T1000 (cell line): Measurements from ENCODE around the gene C19orf12.

Experiments used
- DNase-seq: peaks from one replicate; lab custom pipeline; 2025; ENCODE audit warnings: mixed read lengths; lab: John Stamatoyannopoulos, UW

C19orf12 gene

DNA sequence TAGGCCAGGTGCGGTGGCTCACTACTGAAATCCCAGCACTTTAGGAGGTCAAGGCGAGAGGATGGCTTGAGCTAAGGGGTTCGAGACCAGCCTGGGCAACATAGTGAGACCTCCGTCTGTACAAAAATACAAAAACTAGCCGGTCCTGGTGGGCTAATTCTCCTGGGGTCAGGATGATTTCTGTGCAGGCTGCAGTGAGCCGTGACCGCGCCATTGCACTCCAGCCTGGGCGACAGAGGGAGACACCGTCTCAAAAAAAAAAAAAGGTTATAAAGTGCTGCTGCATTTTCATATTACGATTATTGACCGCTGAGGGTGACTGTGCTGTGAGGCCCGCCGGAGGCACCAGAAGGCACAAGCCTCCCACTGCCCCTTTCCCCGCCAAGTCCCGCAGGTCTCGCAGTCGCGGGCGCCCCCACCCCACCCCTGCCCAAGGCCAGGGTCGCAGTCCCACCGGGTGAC lies 50.3 kb downstream of the C19orf12 start:
- DNase-seq, result no peak

DNA sequence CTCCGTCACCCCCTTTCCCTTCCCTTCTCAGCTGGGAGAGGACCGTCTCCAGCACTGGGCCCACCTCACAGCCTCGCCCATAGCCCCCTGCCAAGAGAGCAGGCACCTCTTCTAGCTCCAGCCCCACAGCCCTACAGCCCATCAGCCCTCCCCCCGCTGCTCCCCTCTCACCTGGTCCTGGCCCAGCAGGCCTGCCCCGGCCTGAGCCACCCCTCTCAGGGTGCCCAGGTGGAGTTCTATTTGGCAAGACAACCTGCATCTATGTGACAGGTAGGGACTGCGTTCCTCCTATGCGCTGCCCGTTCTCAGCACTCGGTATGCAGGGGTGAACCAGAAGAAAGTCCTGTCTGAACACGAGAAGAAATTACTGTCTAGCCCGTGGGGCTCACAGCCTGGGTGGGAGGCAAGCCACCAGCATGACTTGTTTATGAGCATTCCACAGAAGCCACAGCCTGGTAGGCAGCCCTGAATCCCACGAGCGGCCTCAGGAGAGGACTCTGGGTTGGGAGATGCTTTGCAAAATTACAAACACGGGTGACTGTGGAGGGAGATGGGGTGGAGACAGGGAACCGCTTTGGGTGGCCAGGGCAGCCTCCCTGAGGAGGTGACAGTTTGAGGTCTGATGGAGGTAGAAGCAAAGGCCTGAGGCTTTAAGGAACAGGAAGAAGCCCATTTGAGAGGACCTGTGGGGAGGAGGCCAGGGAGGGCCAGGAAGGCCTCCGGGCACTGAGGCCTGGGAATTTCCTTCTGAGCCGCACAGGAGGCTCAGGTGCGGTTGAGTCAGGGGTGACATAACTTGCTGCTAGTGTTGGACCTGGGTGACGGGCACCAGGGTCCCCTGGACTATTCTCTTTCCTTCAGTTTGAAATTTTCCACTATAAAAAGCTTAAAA lies 51.0 kb downstream of the C19orf12 start:
- no peak for DNase-seq

DNA sequence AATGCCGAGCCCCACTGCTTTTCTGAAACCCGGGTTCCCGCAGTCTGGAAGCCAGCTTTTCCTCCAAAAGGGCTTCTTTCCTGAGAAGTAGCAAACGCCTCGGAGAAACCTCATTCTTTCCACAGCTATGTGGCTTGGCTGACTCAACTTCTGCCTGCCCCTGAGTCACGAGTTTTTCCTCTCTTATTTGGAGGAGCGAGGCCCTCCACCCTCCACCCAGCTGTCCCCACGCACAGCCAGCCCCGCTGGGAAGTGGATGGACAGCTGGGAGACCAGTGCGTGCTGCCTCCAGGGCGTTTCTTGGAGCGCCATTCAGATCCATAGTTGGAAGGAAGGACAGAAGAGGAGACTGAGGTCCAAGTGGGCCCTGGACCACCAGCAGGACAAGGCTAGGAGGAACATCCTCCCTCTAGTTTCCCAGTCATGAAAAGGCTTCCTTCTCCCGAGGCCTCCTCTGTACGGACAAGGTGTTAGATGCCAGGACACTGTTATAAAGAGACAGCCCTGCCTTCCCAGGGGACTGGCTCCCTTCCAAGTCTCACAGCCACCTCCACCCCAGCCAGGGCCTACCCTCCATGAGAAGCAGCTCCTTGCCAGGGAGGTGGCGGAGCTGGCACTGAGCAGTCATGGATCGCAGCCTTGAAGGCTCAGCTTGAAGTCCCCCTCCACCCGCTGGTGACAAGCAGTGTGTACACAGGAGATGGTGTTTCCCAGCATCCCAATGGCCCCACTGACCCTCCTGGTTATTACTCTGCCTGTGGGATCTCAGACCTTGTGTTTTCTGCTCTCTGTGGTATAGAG lies 52.3 kb downstream of the C19orf12 start:
- DNase-seq, result peak; percentile 61

DNA sequence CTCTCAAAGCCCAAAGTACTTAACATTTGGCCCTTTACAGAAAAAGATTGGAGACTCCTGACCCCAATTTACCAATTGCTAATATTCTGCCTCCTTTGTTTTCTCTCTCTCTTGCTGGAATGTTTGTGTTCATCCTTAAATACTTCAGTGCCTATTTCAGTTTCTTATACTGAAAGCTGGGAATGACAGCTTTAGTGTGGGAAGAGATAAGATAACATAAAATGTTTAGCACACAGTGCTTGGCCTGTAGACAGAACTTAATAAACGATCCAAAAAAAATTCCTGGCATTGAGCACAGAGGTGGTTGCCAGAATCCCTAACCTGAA lies 52.8 kb downstream of the C19orf12 start:
- DNase-seq, result no peak

DNA sequence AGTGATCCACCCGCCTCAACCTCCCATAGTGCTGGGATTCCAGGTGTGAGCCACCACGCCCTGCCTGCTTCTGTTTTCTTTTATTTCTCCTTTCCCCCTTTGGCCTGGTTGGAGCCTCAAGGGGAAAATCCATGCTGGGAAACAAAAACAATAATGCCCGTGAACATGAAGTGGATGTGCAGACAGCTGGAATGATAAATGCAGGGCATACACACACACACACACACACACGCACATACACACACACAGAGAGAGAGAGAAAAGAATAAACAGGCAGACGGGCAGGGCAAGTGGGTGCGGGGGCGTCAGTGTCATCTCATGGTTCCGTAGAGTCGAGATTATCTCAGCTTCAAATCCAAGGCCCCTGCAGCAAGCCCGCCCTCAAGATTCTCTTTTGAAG lies 54.2 kb downstream of the C19orf12 start:
- no peak for DNase-seq

DNA sequence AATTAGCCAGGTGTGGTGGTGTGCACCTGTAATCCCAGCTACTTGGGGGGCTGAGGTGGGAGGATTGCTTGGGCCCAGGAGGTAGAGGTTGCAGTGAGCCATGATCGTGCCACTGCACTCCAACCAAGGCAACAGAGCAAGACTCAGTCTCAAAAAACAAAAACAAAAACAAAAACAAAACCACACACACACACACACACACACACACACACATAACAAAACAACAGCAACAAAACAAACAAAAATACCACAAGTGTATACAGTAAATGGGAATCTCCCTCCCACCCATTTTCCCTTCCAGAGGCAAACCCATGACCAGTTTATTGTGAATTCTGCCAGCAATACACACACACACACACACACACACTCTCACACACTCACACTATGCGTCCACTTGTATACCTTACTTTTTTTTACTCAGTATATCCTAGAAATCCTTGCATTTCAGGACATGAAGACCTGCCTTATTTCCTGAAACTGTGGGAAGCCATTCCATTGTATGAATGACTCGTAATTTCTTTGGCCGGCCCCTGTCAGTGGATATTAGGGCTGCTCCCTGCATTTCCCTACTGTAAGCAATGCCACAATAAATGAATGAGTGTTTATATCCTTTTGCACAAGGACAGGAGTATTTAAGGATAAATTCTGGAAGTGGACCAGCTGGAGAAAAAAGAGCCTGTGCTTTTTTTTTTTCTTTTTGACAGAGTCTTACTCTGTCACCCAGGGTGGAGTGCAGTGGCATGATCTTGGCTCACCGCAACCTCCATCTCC lies 56.7 kb downstream of the C19orf12 start:
- no peak for DNase-seq

DNA sequence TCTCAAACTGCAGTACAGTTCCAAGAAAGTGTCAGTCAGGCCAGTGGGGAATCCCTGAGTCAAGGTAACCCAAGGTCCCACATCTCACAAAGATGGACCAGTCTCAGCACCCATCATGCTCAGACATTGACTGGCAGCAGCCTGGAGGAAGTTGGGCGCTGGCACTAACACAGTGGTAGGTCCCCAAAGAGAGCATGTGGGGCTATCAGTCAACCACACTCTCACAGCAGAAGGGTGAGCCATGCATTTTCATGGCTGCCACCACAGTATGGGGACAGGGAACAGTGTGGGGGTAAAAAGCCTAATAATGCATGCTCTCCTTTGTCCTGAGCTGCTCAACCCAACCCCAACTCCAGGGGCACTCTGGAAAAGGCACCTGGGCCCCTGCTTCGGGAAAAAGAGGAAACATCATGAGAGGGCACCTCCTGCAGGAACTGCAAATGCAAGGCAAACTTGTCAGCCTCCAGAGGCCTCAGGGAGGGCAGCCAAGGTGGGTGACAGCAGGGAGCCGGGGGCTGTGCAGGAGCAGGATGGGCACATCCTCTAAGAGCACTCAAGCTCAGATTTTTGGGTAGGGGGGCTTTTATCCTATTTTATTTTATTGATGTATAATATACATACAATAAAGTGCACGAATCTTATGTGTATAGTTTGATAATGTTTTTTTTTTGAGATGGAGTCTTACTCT lies 59.3 kb downstream of the C19orf12 start:
- DNase-seq, result no peak

DNA sequence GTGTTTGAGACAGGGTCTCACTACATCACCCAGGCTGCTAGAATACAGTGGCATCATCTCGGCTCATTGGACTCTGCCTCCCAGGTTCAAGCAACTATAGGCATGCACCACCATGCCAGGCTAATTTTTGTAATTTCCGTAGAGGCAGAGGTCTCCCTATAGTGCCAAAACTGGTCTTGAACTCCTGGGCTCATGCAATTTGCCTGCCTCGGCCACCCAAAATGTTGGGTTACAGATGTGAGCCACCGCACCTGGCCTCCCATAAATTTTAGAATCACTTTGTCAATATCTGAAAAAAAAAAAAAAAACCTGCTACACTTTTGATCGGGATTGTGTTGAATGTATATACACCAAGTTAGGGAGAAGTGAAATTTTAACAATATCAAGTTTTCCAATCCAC lies 61.7 kb downstream of the C19orf12 start:
- no peak for DNase-seq

DNA sequence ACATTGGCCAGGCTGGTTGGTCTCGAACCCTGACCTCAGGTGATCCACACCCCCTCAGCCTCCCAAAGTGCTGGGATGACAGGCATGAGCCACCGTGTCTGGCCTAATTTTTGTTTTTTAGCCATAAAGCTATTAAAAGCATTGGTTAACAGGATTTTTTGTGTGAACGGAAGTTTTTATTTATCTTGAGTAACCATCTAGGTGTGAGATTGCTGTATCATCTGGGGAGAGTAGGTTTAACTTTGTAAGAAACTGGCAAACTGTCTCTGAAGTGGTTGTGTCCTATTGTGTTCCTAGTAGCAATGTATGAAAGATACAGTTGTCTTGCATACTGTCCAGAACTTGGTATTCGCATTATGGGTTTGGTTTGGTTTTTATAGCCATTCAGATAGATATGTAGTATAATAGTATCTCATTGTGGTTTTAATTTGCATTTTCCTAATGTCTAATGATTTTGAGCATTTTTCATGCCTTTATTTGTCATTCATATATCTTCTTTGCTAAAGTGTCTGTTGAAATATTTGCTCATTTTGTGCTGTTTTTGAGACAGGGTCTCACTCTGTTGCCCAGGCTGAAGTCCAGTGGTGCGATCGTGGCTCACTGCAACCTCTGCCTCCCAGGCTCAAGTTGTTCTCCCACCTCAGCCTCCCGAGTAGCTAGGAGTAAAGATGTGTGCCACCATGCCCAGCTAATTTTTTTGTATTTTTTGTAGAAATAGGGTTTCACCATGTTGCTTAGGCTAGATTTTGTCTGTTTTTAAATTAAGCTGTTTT lies 63.3 kb downstream of the C19orf12 start:
- DNase-seq, result no peak

DNA sequence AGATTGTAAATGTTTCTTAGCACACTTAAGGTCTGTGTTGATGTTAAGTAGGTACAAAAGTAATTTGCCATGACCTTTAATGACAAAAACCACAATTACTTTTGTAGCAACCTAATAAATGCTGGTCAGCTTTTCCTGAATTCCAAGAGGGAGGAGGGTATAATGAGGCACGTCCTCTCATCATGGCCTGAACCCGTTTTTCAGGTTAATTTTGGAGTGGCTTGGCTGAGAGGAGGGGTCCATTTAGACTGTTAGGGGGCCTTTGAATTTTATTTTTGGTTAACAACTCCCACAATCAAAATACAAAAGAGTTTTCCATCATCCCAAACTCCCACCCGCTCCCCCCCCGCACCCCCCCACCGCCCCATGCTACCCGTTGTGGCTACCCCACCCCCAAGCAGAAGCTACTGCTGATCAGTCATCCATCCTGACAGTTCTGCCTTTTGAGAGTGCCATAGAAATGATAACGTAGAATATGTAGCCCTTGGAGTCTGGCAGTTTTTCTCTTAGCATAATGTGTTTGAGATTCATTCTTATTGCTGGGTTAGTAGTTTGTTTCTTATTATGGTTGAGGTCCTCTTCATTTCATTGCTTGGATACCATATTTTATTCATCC lies 64.2 kb downstream of the C19orf12 start:
- DNase-seq, result no peak
